ENCODE measurements around the gene ASPN.

The ASPN gene

GRCh38 chr9:92503156-92503555 is 20.9 kb upstream of the ASPN start:
- DNase-seq = no peak

GRCh38 chr9:92501671-92502393 is 19.5 kb upstream of the ASPN start:
- no peak for DNase-seq

DNA sequence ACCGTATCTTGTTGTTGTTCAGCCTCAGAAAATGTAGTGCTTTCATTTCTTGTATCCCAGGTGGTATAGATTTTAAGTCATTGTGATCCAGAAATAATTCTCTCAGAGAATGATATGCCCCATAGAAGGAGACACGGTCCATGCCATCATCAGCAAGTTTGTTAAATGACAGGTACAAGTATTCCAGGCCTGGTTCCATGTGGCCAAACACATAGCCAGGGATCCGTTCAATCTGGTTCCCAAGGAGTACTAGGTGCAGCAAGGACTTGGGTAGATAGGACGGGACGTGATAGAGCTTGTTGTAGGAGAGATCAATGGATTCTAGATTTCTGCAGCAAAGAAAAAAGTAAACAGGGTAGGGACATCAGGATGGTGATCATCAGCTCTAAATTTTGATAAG is 18.4 kb upstream of the ASPN start:
- no peak for DNase-seq

DNA sequence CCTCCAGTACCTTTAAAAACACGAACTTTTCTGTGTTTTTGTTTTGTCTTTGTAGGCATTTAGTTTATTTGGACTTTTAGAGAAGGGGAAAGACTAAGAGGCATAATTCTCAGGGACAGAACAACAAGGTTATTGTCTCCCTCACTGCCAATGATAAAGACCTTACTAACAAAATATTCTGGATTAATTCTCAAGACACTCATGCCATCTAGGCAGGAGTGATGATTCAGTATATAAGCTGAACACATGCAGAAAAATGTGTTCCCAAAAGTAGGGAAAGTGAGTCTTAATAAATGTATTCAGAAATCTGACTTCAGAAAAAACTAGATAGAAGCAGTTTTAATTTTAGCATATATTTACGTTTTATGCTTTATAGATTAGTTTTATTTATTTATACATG is 17.4 kb upstream of the ASPN start:
- DNase-seq = no peak

DNA sequence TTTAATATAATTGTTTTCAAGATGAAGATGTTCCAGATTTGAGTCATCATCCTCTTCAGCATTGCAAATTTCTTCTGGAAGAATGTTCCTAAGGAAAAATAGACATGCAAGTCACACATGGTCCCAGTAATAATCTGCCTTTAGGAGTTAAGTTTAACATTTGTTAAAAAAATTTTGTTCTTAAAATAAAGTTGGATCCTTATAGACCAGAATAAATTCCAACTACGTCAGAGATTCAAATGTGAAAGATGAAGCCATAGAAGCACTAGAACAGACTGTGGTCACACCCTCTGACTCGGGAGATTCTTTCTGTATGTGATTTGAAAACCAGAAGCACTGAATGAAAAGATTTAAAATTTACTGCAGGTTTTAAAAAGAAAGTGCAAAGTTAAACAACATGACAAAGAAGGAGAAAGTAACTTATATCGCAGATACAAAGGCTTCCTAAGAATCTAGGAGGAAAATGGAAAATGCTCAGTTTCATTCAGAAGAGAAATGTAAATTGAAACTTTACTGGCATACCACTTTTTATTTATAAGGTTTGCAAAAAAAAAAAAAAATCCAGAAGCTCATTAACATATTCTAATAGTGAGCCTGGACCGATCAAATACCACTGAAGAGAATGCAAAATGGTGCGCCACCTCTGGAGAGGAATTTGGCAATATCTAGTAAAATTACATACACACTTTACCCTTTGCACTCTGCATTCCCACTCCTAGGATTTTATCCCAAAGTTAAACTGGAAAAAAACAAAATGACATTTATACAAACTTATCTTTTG is 14.3 kb upstream of the ASPN start:
- DNase-seq = no peak

DNA sequence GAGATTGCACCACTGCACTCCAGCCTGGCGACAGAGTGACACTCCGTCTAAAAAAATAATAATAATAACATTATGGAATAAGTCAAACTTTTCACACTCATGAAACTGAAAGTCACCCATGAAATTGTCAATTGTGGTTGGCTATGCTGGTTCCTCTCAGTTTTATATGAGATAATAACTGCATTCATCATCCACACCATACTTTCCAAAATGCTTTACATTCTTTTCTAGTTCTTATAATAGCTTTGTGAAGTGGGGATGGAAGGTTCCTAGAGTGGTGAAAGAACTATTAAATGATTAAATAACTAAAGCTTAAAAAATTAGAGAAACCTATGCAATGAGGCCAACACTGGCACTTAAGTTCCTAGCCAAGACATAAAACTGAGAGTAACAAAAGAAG is 12.6 kb upstream of the ASPN start:
- DNase-seq = no peak

- no peak for DNase-seq
Measured at GRCh38 chr9:92493749-92494387, 11.6 kb upstream of the ASPN start.

DNA sequence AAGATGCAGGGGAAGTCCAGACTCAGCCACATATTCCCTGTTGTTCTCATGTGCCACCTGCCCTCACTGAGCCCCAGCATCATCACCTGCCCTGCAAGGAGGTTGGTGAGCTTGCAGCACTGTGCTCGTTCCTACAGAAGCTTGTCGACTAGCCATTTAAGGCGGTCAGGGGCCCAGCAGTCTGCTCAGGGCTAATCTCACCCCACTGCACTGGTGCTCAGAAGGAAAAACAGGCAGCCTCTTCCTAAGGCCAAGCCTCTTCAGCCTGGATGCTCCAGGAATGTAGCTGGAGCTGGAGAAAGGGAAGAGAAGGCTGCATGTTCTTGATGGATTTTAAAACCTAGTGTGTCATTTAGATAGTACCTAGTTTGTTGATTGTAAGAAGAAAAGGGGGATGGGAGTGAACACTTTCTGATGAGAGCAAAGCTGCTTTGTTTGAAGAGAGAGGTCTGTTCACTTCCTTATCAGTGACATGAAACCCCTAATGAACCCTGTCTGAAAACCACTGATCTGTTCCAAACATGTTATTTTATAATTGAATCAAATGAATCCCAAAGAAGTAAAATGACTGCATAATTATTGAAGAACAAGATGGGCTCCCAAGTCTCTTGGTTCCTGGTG is 10.6 kb upstream of the ASPN start:
- DNase-seq = no peak

- no peak for DNase-seq
Measured at GRCh38 chr9:92488681-92489550, 6.6 kb upstream of the ASPN start.

DNA sequence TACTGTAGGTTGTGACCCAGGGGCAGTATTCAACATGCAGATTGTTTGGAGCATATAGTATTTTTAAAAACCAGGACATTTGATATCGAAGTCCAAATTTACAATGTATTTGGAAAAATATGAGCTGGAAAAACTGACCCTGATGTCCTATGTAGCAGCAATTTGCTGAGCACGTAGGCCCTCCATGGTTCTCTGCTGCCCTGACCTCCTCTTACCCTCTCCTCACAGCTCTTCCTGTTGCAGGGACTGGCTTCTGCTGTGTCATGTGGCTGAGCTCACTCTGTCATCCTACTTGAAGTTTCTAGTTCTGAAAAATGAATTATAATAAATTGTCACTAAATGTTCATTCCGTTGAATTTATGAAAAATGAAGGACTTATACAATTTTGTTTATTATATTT is 4.1 kb upstream of the ASPN start:
- no peak for DNase-seq

DNA sequence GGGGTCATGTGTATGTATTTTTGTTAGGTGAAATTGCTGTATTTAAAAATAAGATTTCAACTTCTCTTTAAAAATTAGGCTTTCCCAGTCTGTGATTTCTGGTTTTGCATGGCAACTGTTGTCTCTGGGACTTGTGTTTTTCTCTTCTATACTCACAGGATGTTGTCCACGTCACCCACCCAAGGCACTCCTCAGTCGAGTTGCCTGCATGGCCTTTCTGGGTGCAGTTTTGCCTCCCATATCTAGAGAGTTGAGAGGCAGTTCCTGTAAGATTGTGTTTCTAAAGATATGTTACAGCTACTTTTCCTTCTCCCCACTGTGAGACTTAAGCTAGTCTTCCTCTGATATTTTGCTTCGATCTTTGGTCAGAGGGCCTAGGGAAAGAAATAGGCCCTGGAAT is 2.3 kb upstream of the ASPN start:
- DNase-seq = no peak

DNA sequence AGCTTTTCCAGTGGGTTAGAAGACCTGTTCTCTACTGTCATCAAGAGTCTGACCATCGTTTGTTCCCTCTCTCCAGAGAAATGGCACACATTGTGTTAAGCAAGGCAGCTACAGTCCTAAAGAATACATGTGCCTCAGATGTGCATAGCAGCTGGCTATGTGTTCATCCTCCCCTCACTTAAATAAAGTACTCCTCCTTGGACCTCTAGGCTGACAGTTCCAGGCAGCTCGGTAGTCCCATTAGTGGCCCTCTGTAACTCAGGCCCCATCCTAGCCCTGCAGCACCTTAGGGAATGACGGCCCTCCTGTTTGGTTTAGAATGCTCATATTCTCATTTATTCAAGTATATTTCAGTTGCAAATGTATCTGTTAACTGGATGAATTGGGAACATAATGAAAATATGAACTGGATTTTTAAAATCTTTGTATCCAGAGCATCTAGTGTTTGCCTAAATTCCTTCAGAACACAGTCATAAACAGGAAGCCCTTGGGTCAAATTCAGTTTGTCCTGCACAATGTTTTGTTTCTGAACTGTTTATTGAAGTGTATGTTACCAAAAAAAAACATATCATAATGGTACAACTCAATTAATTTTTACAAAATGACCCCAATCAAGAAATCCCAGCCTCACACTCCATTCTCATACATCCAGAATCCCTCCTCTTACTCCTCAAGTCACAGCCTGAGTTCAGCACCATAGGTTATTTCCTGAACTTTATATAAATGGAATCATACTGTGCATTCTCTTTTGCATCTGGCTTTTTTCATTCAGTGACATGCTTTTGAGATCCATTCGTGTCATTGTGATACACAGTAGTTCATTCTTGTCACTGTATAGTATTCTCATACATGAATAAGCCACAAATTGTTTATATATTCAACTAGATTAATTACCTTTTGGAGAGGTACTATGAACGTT is 1.6 kb upstream of the ASPN start:
- DNase-seq = no peak

DNA sequence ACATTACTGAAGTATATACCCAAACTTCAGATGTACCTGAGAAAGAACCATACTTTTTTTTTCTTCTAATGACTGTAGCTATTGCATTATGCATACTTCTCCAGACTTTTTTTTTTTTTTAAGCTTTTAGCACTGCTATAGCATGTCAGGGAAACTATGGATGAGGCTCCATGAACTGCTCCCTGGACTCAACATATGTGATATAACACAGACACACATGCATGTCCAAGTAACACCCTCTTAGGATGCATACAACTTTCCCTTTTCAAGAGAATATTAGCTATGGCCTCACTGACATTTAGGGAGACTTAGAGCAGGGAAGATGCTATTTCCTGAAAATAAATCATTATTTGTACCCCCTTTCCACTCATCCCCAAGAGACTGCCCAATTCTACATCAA is 499 bp upstream of the ASPN start:
- DNase-seq = no peak

GRCh38 chr9:92480986-92481633 is 1.2 kb downstream of the ASPN start:
- DNase-seq = no peak

DNA sequence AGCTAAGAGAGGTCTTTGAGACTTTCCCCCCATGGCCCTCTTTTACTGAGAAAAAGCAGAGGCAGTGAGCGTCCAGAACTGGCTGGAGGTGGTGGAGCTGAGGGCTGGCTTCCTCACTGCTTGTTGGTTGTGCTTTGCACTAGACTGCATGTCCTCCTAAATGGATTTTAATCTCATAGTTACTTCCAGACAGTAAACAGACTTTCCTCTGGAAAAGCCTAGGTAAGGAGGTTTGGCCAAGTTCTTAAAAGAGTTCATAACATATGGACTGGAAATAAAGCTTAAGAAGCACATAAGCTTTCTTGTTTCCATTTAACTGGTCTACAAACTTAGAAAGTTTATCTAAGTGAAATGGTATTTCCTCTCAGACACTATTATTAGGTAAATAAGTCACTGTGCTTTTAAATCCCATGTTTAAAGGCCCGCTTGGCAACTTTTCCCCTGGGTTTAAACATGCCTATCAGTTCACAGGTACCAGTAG is 2.0 kb downstream of the ASPN start:
- DNase-seq = no peak

DNA sequence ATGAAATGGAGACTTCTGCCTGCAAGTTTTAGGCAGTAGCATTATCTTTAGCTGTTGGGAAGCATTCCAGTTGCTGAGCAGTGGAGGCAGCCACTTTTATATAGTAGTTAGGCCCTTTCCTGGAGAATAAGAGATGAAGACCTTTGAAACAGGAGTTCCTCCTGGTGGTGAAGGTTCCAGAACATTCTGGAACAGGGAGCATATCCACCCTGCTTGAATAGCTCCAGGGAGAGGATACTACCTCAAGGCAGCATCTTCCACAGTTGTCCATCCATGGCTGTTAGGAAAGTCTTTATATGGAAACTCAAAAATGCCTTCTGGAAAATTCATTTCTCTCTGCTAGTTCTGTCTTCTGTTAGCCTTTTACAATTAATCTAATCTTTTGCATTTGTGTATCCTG is 3.0 kb downstream of the ASPN start:
- no peak for DNase-seq

- DNase-seq = no peak
Measured at GRCh38 chr9:92478783-92479182, 3.5 kb downstream of the ASPN start.

DNA sequence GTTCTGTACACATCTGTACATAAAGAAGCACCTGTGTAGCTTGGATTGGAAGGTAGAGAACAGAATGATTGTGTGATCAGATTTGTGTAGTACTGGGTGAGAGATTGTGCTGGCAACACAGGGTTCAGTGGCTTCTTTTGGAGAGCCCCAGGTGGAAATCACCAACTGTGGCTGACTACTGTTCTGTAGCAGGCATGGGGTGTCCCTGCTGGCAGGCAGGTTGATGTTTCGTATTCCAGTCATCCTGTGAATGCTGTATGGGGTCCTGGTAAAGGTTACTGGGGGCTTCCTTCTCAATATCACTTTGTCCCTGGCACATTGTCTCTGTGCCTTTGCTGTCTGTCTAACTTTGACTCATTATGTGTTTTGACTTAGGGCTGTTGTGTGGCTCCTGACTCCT is 5.3 kb downstream of the ASPN start:
- no peak for DNase-seq

DNA sequence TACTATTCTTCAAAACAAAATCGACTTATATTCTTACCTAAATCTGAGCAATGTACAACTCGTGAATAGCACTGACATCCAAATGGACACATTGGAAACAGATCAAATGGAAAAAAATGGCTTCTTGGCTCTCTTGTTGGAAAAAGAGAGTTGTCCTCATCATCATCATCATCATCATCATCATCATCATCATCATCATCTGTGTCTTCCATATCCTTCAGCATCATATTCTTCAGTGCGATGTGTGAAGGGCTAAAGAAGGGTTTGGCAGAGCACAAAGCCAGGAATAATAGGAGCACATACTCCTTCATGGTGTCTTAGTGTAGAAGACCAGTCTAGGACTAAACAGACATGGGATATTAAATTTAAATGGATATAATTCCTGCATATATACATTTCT is 7.7 kb downstream of the ASPN start:
- DNase-seq = no peak

- no peak for DNase-seq
Measured at GRCh38 chr9:92468206-92468605, 14.1 kb downstream of the ASPN start.

GRCh38 chr9:92467511-92467910 is 14.8 kb downstream of the ASPN start:
- DNase-seq = no peak

Measured in T-helper 9 cell (primary cell).